PC-9 (cell line): ENCODE data around the gene C5orf15. TPM values are rescaled to one million over a fixed set of nuclear protein-coding genes. Genes with fewer than 3 reads are reported as not detected.

Experiments
- BruUV-seq: library from RNA; stranded (reverse); fragments of 400-500 nt; replicated peaks from 2 replicates; lab custom pipeline; 2021; lab: Mats Ljungman, UMichigan
- CTCF ChIA-PET: fragments of 300-600 bp; sonication (Branson Sonifier 250); formaldehyde crosslinking; loops from one replicate; lab custom pipeline; 2022; ENCODE audit warnings: antibody characterized with exemption; lab: Charles Lee
- POLR2A ChIA-PET: fragments of 300-600 bp; sonication (Branson Sonifier 250); formaldehyde crosslinking; loops from one replicate; lab custom pipeline; 2022; ENCODE audit warnings: antibody characterized with exemption; ENCODE audit not compliant: unreplicated experiment; lab: Charles Lee
- DNase-seq, 2 experiments: peaks; one replicate each; pipeline versions ENCODE4 v3.0.0 to v3.0.0-alpha.2; 2015 to 2022; ENCODE audit warnings: mixed read lengths in 1 of 2
- H2AFZ ChIP-seq: fragments of 200-600 bp; sonication (generic); 2 replicates; pipeline ENCODE4 v1.8.1; 2017; ENCODE audit warnings: antibody characterized with exemption
- H3F3A ChIP-seq: fragments of 200-600 bp; sonication (generic); 2 replicates; pipeline ENCODE4 v1.8.1; 2017; ENCODE audit warnings: antibody characterized with exemption, mild to moderate bottlenecking, low read depth; ENCODE audit not compliant: insufficient read depth
- H3K27ac ChIP-seq: fragments of 200-600 bp; sonication (generic); 2 replicates; pipeline ENCODE4 v1.6.1; 2016; ENCODE audit warnings: mixed run types
- H3K27me3 ChIP-seq: fragments of 200-600 bp; sonication (generic); 2 replicates; pipeline ENCODE4 v1.6.1; 2016; ENCODE audit warnings: low read depth, mixed run types; ENCODE audit not compliant: insufficient read depth
- H3K36me3 ChIP-seq: fragments of 200-600 bp; sonication (generic); 2 replicates; pipeline ENCODE4 v1.6.1; 2016; ENCODE audit warnings: low read depth, mixed run types
- H3K4me1 ChIP-seq: fragments of 200-600 bp; sonication (generic); replicated peaks from 2 replicates; pipeline ENCODE4 v1.6.1; 2016; ENCODE audit warnings: mixed run types; ENCODE audit not compliant: insufficient read depth
- H3K4me2 ChIP-seq: fragments of 200-600 bp; sonication (generic); 2 replicates; pipeline ENCODE4 v1.6.1; 2017; ENCODE audit warnings: mixed run types
- H3K4me3 ChIP-seq: fragments of 200-600 bp; sonication (generic); 2 replicates; pipeline ENCODE4 v1.6.1; 2016; ENCODE audit warnings: mixed run types
- H3K79me2 ChIP-seq: fragments of 200-600 bp; sonication (generic); 2 replicates; pipeline ENCODE4 v1.6.1; 2017; ENCODE audit warnings: low read depth, mixed run types
- H3K9me2 ChIP-seq: fragments of 200-600 bp; sonication (generic); 2 replicates; pipeline ENCODE4 v1.8.1; 2017; ENCODE audit warnings: mild to moderate bottlenecking; ENCODE audit not compliant: insufficient read depth
- H3K9me3 ChIP-seq: fragments of 200-600 bp; sonication (generic); 2 replicates; pipeline ENCODE4 v1.8.1; 2016; ENCODE audit warnings: low read depth; ENCODE audit not compliant: insufficient read depth
- H4K20me1 ChIP-seq: fragments of 200-600 bp; sonication (generic); 2 replicates; pipeline ENCODE4 v1.8.1; 2017; ENCODE audit not compliant: insufficient read depth
- EZH2 ChIP-seq: fragments of 200-600 bp; sonication (generic); IDR thresholded peaks from 2 replicates; pipeline ENCODE4 v1.8.0; 2017; ENCODE audit warnings: antibody characterized with exemption, low read depth
- intact Hi-C: fragments of 100-400 bp; cut with micrococcal nuclease; formaldehyde crosslinking; loops from one replicate; pipeline ENCODE4 v1.10.0; 2022; ENCODE audit not compliant: unreplicated experiment
- total RNA-seq: library from RNA; stranded (reverse); gene quantifications from 2 replicates; pipeline ENCODE4 v1.2.3, GENCODE V29; 2021
- TF ChIP-seq, protein P1 (sequence below): fragments of 200-600 bp; sonication (generic); conservative IDR thresholded peaks from 2 replicates; pipeline ENCODE4 v1.6.1; 2017; ENCODE audit warnings: mixed run types, antibody characterized with exemption, mild to moderate bottlenecking, moderate library complexity

Gene C5orf15
- total RNA-seq, 1 experiment from 2014 or later = 45.0 TPM

GRCh38 chr5:133967124-133967523 lies 1.3 kb downstream of the C5orf15 start:
- ChIA-PET CTCF (no interaction called here), POLR2A (no interaction called here)
- intact Hi-C loops = no loop called here
- Histone ChIP-seq H3K27me3 (no peaks in the 10 kb centered on the region), H2AFZ (no peak overlapping the region), H4K20me1 (no peaks in the 10 kb centered on the region), H3K9me3 (no peaks in the 10 kb centered on the region), H3K9me2 (no peaks in the 10 kb centered on the region), H3K36me3 (0 out of 2 replicates have a peak, but pooled peaks cover 8% of the 10 kb centered on the region), H3K4me2 (peak overlapping the region; percentile 87), H3K4me1 (peaks cover 16% of the 10 kb centered on the region; the same call in 1 of the 2 replicates), H3K79me2 (peaks cover 60% of the 10 kb centered on the region), H3K27ac (no peak overlapping the region), H3F3A (peaks cover 34% of the 10 kb centered on the region), H3K4me3 (peak overlapping the region; percentile 74)
- no peak for DNase-seq
- TF ChIP-seq, protein P1, sequence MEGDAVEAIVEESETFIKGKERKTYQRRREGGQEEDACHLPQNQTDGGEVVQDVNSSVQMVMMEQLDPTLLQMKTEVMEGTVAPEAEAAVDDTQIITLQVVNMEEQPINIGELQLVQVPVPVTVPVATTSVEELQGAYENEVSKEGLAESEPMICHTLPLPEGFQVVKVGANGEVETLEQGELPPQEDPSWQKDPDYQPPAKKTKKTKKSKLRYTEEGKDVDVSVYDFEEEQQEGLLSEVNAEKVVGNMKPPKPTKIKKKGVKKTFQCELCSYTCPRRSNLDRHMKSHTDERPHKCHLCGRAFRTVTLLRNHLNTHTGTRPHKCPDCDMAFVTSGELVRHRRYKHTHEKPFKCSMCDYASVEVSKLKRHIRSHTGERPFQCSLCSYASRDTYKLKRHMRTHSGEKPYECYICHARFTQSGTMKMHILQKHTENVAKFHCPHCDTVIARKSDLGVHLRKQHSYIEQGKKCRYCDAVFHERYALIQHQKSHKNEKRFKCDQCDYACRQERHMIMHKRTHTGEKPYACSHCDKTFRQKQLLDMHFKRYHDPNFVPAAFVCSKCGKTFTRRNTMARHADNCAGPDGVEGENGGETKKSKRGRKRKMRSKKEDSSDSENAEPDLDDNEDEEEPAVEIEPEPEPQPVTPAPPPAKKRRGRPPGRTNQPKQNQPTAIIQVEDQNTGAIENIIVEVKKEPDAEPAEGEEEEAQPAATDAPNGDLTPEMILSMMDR = no peak
- no peak for TF ChIP-seq EZH2
- BruUV-seq = TSS peak; percentile 37

GRCh38 chr5:133966090-133966489 lies 2.3 kb downstream of the C5orf15 start:
- H4K20me1 ChIP-seq = no peaks in the 10 kb centered on the region

DNA sequence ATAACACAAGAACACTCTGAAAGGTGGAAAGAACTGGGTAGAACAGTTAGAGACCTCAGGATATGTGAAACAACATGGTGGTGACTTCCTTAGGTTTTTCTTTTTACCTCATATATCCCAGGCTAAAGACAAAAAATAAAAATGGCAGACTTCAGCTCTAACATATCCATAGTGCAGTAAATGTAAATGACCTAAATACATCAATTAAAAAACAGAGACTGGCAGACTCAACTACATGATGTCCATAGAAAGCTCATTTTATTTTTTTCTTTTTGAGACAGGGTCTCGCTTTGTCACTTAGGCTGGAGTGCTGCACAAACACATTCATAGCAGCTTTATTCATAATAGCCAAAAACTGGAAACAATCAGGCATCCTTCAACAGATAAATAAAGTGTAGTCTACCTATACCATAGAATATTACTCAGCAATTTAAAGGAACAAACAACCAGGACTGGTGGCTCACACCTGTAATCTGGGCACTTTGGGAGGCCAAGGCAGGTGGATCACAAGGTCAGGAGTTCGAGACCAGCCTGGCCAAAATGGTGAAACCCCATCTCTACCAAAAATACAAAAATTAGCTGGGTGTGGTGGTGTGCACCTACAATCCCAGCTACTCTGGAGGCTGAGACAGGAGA lies 4.8 kb downstream of the C5orf15 start:
- Histone ChIP-seq H3K4me2 (no peak overlapping the region), H3K4me3 (no peak overlapping the region)
- intact Hi-C loops = no loop called here

More at GRCh38 chr5:133966090-133966489, 2.3 kb downstream of the C5orf15 start:
- intact Hi-C loops = no loop called here
- Histone ChIP-seq H3K27me3 (no peaks in the 10 kb centered on the region), H3F3A (peaks cover 27% of the 10 kb centered on the region), H3K4me3 (no peak overlapping the region), H3K36me3 (0 out of 2 replicates have a peak, but pooled peaks cover 8% of the 10 kb centered on the region), H3K9me2 (no peaks in the 10 kb centered on the region), H3K79me2 (peaks cover 64% of the 10 kb centered on the region), H3K9me3 (no peaks in the 10 kb centered on the region), H2AFZ (no peak overlapping the region), H3K27ac (no peak overlapping the region), H3K4me1 (peaks cover 16% of the 10 kb centered on the region; the same call in 1 of the 2 replicates), H3K4me2 (no peak overlapping the region)
- ChIA-PET CTCF (no interaction called here), POLR2A (interaction anchor here (0.7 kb wide), 1 partner anchor 40 kb away, joined by 3 read pairs; no protein-coding TSS in a partner anchor)
- TF ChIP-seq EZH2 = no peak
- TF ChIP-seq, protein P1 = no peak
- BruUV-seq = TSS peak; percentile 5
- no peak for DNase-seq

More for the DNA sequence above, 4.8 kb downstream of the C5orf15 start:
- H3K79me2 ChIP-seq = peaks cover 64% of the 10 kb centered on the region
- no peaks in the 10 kb centered on the region for H3K27me3 ChIP-seq
- no TSS peak for BruUV-seq
- 0 out of 2 replicates have a peak overlapping the region, but pooled peaks have one; percentile 2 for H3K27ac ChIP-seq
- POLR2A ChIA-PET = no interaction called here
- no peak overlapping the region for H2AFZ ChIP-seq
- peaks cover 7% of the 10 kb centered on the region; the same call in 1 of the 2 replicates for H3K4me1 ChIP-seq
- no peaks in the 10 kb centered on the region for H3K9me3 ChIP-seq
- H4K20me1 ChIP-seq = no peaks in the 10 kb centered on the region
- CTCF ChIA-PET = no interaction called here
- peaks cover 17% of the 10 kb centered on the region; the same call in 1 of the 2 replicates for H3K36me3 ChIP-seq
- no peak for DNase-seq
- H3K9me2 ChIP-seq = no peaks in the 10 kb centered on the region
- no peak for TF ChIP-seq EZH2
- H3F3A ChIP-seq = peaks cover 10% of the 10 kb centered on the region; the same call in 1 of the 2 replicates
